GM18508 (cell line): ENCODE measurements around the gene RHOXF2.
"Not testable (repeated sequence)": the region's sequence is repeated elsewhere in the genome, so short reads cannot be mapped to it uniquely, and the experiment has no call there.

Source experiments
- ATAC-seq: cut with Tn5 transposase; IDR thresholded peaks from one replicate; pipeline ENCODE4 v1.9.1; 2021; ENCODE audit warnings: moderate number of reproducible peaks; ENCODE audit not compliant: insufficient read depth, unreplicated experiment

Gene RHOXF2, protein sequence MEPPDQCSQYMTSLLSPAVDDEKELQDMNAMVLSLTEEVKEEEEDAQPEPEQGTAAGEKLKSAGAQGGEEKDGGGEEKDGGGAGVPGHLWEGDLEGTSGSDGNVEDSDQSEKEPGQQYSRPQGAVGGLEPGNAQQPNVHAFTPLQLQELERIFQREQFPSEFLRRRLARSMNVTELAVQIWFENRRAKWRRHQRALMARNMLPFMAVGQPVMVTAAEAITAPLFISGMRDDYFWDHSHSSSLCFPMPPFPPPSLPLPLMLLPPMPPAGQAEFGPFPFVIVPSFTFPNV

GRCh38 chrX:120158313-120158712 lies at the start of gene RHOXF2:
Gene RHOXF2, plus strand, starts transcription at chrX:120158613. Its CDS starts 138 bp downstream, at chrX:120158751.
- ATAC-seq: not testable (repeated sequence)

- no peak for ATAC-seq
These were observed 49.0 kb upstream of the RHOXF2 start for GRCh38 chrX:120109378-120109777.

- no peak for ATAC-seq
These were observed 46.8 kb upstream of the RHOXF2 start for GRCh38 chrX:120111611-120112010.

DNA sequence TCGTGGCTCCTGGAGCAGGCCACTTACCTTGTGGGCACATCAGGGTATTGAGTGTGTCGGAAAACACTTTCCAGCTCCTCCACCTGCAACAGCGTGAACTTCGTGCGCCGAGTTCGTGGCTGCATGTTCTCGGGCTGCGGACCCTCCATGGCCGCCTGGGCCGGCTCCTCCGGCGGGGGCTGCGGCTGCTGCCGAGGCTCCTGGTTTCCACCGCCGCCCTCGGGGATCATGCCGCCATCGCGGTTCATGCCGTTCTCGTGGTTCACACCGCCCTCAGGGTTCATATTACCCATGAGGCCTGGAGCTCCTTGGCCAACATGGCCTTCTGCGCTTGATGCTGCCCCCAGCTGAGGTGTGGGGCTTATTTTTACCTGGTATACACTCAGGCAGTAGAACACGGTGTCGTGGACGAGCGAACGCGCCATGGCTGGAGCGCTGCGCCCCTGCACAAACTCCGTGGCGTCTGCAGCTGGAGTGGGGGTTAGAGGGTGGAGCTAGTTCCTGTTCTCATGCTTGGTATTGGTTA lies 42.9 kb upstream of the RHOXF2 start, which contains the start of gene RHOXF1:
RHOXF1 (minus strand) TSS at position 476 of the 526 bp plus-strand sequence; CDS start at position 425, 51 bp downstream.
- no peak for ATAC-seq

DNA sequence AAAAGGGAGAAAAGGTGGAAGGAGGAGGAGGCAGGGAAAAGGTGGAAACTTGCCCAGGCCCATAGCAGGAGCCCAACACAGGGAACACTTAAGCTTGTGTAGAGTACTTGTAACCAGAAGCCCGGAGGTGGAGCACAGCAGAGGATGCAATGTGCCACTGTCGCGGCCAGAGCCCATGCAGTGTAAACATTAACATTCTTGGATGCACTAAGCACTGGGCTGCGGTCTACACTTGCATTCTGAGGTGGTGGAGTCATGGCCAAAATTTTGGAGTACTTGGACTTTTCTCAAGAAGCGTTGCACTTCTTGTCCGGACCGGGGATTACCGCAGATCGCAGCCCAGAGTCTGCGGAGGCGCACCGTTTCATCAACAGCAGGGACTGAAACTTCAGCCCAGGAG lies 38.2 kb upstream of the RHOXF2 start:
- ATAC-seq: no peak

DNA sequence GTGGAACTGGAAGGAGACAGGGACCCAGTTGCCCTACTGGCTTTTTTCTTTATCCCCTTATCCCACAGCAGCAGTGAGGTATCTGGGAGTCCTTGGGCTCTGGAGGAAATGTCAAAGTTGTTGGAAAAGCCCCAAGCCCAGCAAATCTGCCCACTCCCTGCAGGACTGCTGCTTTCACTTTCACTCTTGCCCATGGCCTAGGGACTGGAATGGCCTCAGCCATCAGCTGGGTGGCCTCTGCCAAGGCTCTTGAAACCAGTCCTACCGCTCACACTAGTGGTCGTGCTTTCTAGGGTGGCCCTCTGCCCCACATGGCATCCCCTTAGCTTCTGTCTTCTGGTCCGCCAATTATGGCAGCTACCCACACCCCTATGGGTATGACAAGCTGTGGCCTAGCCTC lies 33.0 kb upstream of the RHOXF2 start:
- ATAC-seq: no peak

- not testable (repeated sequence) for ATAC-seq
These were observed 30.0 kb upstream of the RHOXF2 start for GRCh38 chrX:120128306-120128846.

DNA sequence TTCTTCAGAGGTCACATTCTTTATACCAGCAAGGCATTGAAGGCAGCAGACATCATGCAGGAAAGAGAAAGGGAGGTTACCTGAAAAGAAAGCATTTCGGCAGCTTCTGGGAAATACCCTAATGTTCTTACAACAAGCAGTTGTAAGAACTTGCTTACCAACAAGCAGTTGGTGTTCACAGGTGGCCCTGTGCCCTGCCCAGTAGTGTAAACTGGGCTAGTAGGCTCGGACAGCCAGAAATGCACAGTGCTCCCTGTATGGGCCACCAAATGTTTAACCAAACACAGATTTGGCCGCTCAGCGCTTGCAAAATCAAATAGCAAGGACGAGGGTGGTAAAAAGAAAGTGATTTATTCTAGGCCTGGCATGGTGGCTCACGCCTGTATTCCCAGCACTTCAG lies 22.3 kb upstream of the RHOXF2 start:
- no peak for ATAC-seq

- no peak for ATAC-seq
These were observed 21.6 kb upstream of the RHOXF2 start for GRCh38 chrX:120136840-120137239.

- ATAC-seq: no peak
These were observed 21.0 kb upstream of the RHOXF2 start for GRCh38 chrX:120137439-120137838.

DNA sequence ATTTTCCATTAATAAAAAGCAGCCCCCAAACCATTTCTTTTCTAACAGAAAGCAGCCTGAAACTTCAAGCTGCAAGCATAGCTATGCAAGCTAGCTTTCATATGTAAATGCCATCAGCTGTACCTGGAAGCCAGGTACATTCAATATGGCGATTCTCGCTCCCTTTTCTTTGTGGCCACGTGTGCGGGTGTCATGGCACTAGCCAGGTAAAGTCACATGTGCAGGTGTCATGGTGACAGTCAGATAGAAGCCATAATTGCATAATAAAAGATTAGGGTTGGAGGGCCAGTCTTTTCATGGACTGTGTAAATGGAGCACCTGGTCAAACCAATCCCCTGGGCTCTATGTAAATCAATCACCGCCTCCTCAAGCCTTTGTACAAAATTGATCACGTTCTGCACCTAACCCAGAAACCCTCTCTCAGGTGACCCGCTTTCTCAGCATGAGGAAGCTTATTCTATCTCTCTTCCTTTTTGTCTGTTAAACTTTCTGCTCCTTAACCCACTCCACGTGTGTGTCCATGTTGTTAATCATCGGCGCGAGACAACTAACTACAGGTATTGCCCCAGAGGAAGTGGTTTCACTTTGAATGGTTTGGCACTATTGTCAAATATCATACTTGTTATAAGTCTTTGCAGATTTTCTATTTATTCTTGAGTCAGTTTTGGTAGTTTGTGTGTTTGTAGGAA lies 18.0 kb upstream of the RHOXF2 start:
- no peak for ATAC-seq

DNA sequence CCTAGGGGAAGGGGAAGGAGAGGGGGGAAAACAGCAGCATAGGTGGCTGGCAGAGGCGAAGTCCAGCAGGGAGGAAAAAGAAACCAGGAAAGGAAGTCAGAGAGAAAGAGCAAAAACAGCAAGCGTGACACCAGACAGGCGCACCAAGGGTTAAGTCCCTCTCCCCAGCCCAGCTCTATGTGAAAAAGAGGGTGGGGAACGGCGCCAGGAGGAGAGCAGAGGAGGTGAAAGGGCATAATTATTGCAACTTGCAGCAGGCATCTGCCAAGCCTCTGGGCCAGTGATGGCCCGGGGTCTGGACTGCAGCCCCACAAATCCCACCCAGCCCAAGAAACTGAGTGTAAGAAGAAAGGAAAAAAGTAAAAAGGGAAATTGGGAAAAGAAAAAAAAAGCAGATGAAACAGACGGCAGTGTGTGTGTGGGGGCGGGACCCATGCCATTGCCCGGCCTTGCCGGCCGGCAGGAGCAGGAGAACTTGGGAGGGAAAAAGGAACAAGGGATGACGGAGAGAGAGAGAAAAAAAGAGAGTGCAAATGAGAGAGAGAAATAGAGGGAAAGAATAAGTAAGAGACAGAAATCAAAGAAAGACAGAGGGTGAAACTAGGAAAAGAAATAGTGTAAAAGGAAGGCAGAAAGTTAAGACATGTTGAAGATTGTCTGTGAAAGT lies 14.1 kb upstream of the RHOXF2 start:
- no peak for ATAC-seq

DNA sequence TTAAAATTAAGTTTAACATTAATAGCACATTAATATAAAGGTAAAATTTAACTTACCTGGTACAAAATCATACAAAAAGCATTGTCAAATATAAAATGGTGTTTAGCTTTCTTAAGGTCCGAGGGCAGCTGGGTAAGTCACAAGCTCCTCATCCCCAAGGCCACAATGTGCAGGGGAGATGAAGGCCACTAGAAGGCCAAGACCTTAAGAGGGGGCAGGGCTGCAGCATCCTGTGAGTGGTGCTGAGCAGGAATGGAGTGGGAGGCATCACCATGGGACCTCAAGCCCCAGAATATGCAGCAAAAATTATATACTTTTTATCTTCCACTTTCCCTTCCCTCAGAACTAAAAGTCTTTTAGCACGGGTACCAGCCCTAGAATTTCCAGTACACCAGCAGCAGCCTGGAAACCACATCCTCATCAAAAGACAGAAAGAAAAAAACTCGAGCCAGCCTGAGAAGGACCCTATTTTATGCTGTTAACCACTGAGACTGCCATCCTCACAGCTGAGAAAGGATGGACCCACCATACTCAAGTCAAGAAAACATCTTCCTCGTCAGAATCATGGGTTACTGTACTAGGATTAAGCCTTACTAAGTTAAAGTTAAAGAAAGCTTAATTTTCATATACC lies 13.0 kb upstream of the RHOXF2 start:
- no peak for ATAC-seq

- ATAC-seq: not testable (repeated sequence)
These were observed 12.1 kb upstream of the RHOXF2 start for GRCh38 chrX:120146323-120146722.

DNA sequence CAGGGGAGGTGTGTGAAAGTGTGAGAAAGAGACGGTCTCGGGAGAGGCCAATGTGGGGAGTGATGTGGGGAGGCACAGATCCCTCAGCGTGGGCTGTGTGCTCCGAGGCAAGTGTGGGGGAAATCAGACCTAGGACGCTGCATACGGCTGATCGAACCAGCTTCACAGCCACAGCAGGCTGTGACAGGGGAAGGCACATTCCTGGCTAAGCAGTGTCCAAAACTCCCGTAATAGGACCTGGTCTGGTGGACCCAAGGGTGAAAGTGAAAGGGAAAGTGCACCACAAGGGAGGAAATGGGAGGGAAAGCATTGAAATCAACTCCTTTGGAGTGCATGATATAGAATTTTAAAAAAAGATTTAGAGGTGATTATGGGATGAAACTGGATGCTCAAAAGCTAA lies 10.9 kb upstream of the RHOXF2 start:
- ATAC-seq: no peak

DNA sequence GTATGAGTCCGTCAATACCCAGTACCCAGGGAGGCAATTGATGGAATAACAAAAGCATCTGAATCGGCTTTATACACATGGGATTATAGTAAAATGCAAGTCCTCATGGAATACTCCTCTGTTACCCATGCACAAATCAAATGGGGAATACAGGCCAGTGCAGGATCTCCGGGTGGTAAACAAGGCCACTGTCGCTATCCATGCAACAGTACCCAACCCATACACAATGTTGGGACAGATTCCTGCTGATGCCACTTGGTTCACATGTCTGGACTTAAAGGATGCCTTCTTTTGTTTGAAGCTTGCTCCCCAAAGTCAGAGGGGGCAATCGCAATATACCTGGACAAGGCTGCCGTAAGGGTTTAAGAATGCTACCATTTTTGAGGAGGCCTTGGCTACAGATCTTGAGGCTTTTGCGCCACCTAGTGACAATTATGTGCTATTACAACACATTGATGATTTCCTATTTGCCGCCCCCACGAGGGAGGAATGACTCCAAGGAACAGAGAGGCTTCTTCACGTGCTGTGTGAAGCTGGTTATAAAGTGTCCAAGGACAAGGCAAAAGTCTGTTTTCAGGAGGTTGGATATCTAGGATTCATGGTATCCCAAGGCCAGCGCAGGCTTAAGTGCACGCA lies 8.2 kb upstream of the RHOXF2 start:
- not testable (repeated sequence) for ATAC-seq

- not testable (repeated sequence) for ATAC-seq
These were observed 673 bp downstream of the RHOXF2 start for GRCh38 chrX:120159086-120159485.

- ATAC-seq: not testable (repeated sequence)
These were observed 34.8 kb downstream of the RHOXF2 start for GRCh38 chrX:120193254-120193653.

DNA sequence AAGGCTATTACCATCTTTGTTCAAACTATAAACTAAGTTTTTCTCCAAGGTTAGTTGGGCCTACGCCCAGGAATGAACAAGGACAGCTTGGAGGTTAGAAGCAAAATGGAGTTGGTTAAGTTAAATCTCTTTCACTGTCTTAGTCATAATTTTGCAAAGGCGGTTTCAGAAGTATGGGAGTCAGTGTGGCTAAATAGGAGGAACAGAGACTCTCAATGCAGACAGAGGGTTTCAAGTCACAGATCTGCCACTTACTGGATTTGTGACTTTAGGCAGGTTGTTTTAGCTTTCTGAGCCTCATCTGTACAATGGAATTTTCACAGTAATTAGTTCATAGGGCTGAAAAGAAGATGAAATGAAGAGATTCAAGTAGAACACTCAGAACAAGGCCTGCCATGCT lies 35.3 kb downstream of the RHOXF2 start:
- ATAC-seq: not testable (repeated sequence)

DNA sequence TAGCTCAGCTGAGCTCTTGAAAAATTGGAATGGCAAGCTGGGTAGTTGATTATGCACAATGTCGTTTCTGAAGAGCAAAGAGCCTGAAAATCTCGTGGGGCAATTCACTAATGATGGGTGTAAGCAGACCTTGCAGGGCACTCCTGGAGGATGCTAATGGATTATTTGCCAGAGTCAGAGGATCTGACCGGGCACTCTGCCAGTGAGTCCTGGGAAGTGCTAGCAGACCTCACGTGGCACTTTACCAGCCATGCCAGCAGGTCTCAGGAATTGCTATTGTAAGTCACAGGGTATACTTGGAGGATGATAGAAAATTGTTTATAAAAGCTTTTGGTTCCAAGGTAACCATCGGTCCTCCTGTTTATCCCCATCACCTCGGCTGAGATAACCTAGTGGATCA lies 37.4 kb downstream of the RHOXF2 start:
- ATAC-seq: not testable (repeated sequence)
